Body of pancreas (tissue), 4 donors: ENCODE data around the gene ZMYM2. TPM values are rescaled to one million over a fixed set of nuclear protein-coding genes. Genes with fewer than 3 reads are reported as not detected.

Experiments
- ATAC-seq: fragments of 150-250 bp; one replicate; pipeline ENCODE4 v1.9.1; 2016
- DNase-seq, 4 donors: peaks; one replicate each; pipeline ENCODE4 v3.0.0-alpha.2; 2019
- H3K27ac ChIP-seq, 4 donors: fragments of 200-600 bp; sonication (generic); 1 replicate in 3 of 4; 2 replicates in 1 of 4; pipeline versions ENCODE4 v1.5.1 to v1.6.1; 2016 to 2019; ENCODE audit warnings: mild to moderate bottlenecking in 1 of 4, mixed read lengths in 1 of 4, moderate library complexity in 1 of 4
- H3K27me3 ChIP-seq, 2 donors: fragments of 200-600 bp; sonication (generic); one replicate each; pipeline ENCODE4 v1.6.0; 2016; ENCODE audit warnings: mild to moderate bottlenecking in 1 of 2
- H3K36me3 ChIP-seq, 2 donors: fragments of 200-600 bp; sonication (generic); replicated peaks in 1 of 2; 2 replicates each; pipeline ENCODE4 v1.5.1; 2016; ENCODE audit warnings: low read depth in 2 of 2; ENCODE audit not compliant: insufficient read depth in 1 of 2
- H3K4me1 ChIP-seq: fragments of 200-600 bp; sonication (generic); one replicate; pipeline ENCODE4 v1.6.0; 2016
- H3K4me3 ChIP-seq, 2 donors: fragments of 200-600 bp; sonication (generic); 1 replicate in 1 of 2; 2 replicates in 1 of 2; pipeline ENCODE4 v1.5.1; 2016 to 2019
- H3K9me3 ChIP-seq, 3 donors: fragments of 200-600 bp; sonication (generic); 1 replicate in 2 of 3; 2 replicates in 1 of 3; pipeline ENCODE4 v1.5.1; 2016
- POLR2A ChIP-seq, 3 donors: fragments of 450-650 bp; IDR thresholded peaks; one replicate each; pipeline ENCODE4 v1.6.1; 2016; ENCODE audit warnings: antibody characterized with exemption in 3 of 3, mild to moderate bottlenecking in 2 of 3
- WGBS, 2 donors: methylation state at CpG; one replicate each; pipeline ENCODE4 v1.1.5; 2017; 5-methylcytosine and 5-hydroxymethylcytosine counted together
- intact Hi-C: fragments of 100-400 bp; cut with DNase I; formaldehyde crosslinking; loops from one replicate; pipeline ENCODE4 v1.15.1; 2023
- total RNA-seq, 2 donors: library from RNA; depleted of rRNA; stranded (reverse); fragments of >200 nt; gene quantifications; one replicate each; pipeline ENCODE4 v1.1.0, GENCODE V29; 2016
- TF ChIP-seq, protein P1 (sequence below), 7 experiments: fragments of 450-650 bp in 4 of 7; fragments of 200-600 bp in 3 of 7; sonication (generic) in 3 of 7; IDR thresholded peaks; one replicate each; pipeline ENCODE4 v1.5.1; 2016 to 2019; ENCODE audit warnings: antibody characterized with exemption in 7 of 7

The ZMYM2 gene
- total RNA-seq, 2 donors from 2014 or later = 34.6 to 52.1 TPM

DNA sequence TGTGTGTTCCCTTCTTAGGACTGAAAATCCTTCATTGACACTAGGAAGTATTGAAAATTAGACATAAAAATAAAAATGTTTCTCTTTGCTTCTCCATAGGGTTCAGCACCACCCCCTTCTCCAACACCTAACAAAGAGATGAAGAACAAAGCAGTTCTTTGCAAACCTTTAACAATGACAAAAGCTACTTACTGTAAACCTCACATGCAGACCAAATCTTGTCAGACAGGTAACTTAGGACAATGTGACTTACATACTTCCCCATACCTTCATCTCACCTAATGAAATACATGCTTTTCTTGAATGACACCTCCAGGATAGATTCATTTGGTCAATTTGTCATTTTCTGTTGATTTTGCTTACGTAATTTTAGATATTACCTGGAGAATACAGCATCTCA is 99.9 kb downstream of the ZMYM2 start:
- WGBS, 2 donors = 88 to 92% methylated on average over 1 of the region's 1 CpG
- ATAC-seq (no peak), DNase-seq (no peak)
- no peak for TF ChIP-seq POLR2A (IDR thresholded peaks at IDR 0.05)
- TF ChIP-seq, protein P1, sequence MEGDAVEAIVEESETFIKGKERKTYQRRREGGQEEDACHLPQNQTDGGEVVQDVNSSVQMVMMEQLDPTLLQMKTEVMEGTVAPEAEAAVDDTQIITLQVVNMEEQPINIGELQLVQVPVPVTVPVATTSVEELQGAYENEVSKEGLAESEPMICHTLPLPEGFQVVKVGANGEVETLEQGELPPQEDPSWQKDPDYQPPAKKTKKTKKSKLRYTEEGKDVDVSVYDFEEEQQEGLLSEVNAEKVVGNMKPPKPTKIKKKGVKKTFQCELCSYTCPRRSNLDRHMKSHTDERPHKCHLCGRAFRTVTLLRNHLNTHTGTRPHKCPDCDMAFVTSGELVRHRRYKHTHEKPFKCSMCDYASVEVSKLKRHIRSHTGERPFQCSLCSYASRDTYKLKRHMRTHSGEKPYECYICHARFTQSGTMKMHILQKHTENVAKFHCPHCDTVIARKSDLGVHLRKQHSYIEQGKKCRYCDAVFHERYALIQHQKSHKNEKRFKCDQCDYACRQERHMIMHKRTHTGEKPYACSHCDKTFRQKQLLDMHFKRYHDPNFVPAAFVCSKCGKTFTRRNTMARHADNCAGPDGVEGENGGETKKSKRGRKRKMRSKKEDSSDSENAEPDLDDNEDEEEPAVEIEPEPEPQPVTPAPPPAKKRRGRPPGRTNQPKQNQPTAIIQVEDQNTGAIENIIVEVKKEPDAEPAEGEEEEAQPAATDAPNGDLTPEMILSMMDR (IDR thresholded peaks at IDR 0.05) = no peak
- Histone ChIP-seq H3K27me3 (no peaks in the 10 kb centered on the region), H3K27ac (no peak overlapping the region), H3K4me3 (no peak overlapping the region), H3K4me1 (no peaks in the 10 kb centered on the region), H3K9me3 (no peaks in the 10 kb centered on the region), H3K36me3 (peaks cover 0 to 23% of the 10 kb centered on the region in 2 donors)
- intact Hi-C loops = no loop called here

DNA sequence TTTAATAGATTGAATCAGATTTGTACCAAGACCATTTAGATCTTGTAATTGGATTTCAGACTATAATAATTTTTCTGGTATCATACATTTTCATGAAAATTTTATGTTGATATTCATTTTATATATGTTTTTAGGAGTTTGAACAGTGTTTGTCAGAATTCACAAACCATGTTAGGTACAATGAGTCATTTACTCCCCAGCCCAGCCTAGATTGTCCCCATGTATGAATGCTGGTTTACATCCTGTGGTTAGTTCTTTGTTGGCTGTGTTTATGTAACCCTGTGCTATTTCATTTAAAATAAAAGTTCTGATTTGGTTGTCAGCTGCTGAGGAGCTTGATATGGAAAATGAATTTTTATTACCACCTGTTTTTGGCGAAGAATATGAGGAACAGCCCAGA is 105.6 kb downstream of the ZMYM2 start:
- Histone ChIP-seq H3K4me3 (no peak overlapping the region), H3K36me3 (peaks cover 13 to 37% of the 10 kb centered on the region in 2 donors), H3K9me3 (no peaks in the 10 kb centered on the region), H3K27ac (no peak overlapping the region), H3K27me3 (no peaks in the 10 kb centered on the region), H3K4me1 (no peaks in the 10 kb centered on the region)
- intact Hi-C loops = no loop called here
- WGBS, 2 donors = 95 to 100% methylated on average over 1 of the region's 1 CpG
- DNase-seq (no peak), ATAC-seq (no peak)
- TF ChIP-seq, protein P1 (IDR thresholded peaks at IDR 0.05) = no peak
- no peak for TF ChIP-seq POLR2A (IDR thresholded peaks at IDR 0.05)

DNA sequence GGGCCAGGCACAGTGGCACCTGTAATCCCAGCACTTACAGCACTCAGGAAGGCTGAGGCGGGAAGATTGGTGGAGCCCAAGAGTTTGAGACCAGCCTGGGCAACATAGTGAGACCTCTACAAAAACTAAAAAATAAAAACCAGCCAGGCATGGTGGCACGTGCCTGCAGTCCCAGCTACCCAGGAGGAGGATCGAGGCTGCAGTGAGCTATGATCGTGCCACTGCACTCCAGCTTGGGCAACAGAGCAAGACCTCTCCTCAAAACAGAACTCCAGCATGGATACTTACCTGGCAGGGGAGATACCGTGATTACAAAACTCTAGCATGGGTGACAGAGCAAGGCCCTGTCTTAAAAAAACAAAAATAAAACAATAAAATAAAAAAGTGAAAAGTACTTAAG is 107.0 kb downstream of the ZMYM2 start:
- H3K4me1 ChIP-seq = no peaks in the 10 kb centered on the region
- no peaks in the 10 kb centered on the region for H3K9me3 ChIP-seq
- H3K36me3 ChIP-seq = peaks cover 15 to 28% of the 10 kb centered on the region in 2 donors
- H3K27ac ChIP-seq = no peak overlapping the region
- no peaks in the 10 kb centered on the region for H3K27me3 ChIP-seq
- ATAC-seq (no peak), DNase-seq (no peak)
- H3K4me3 ChIP-seq = no peak overlapping the region
- WGBS, 2 donors = 96 to 99% methylated on average over 5 of the region's 5 CpGs
- intact Hi-C loops = no loop called here
- no peak for TF ChIP-seq POLR2A (IDR thresholded peaks at IDR 0.05)
- TF ChIP-seq, protein P1 (IDR thresholded peaks at IDR 0.05) = no peak

DNA sequence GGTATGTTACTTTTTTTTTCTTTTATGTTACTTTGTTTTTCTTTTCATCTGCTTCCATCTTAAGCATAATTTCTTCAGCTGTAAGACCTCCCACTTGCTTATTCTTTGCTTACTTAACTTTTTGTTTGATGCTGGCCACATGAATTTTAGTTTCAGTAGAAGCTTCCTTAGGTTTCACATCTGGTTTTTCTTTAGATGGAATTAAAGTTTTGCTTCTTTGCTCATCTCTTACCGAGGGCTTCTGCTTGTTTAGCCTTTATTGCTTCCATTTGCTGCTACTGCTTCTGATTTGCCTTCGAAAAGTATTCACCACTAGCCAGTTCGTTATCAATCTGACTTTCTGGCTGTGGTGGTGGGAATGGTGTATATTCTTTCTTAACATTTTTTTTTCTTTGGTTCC is 111.4 kb downstream of the ZMYM2 start:
- TF ChIP-seq, protein P1 (IDR thresholded peaks at IDR 0.05) = no peak
- TF ChIP-seq POLR2A (IDR thresholded peaks at IDR 0.05) = no peak
- Histone ChIP-seq H3K4me3 (no peak overlapping the region), H3K9me3 (no peaks in the 10 kb centered on the region), H3K27me3 (no peaks in the 10 kb centered on the region), H3K36me3 (peaks cover 14 to 17% of the 10 kb centered on the region in 2 donors), H3K4me1 (no peaks in the 10 kb centered on the region), H3K27ac (no peak overlapping the region)
- DNase-seq = no peak
- 85 to 92% methylated on average over 3 of the region's 3 CpGs for WGBS, 2 donors
- ATAC-seq = no peak
- intact Hi-C loops = no loop called here

DNA sequence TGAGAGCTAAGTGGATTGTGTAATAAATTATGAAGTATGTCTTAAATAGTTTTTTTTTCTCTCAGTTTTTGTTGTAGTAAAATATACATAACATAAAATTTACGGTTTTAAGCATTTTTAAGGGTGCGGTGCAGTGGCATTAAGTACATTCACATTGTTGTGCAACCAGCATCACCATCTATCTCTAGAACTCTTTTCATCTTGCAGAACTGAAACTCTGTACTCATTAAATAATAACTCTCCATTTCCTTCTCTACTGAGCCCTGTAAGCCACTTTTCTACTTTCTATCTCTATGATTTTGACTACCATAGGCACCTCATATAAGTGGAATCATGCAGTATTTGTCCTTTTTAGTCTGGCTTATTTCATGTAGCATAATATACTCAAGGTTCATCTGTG is 115.2 kb downstream of the ZMYM2 start:
- Histone ChIP-seq H3K4me3 (no peak overlapping the region), H3K4me1 (no peaks in the 10 kb centered on the region), H3K27ac (no peak overlapping the region), H3K36me3 (peaks cover 4% of the 10 kb centered on the region in 2 donors), H3K27me3 (no peaks in the 10 kb centered on the region), H3K9me3 (no peaks in the 10 kb centered on the region)
- ATAC-seq = no peak
- no peak for TF ChIP-seq POLR2A (IDR thresholded peaks at IDR 0.05)
- TF ChIP-seq, protein P1 (IDR thresholded peaks at IDR 0.05) = no peak
- intact Hi-C loops = no loop called here
- WGBS, 2 donors = 77 to 93% methylated on average over 2 of the region's 2 CpGs
- DNase-seq = no peak
